ENCODE results near the gene GLB1L3. TPM values are rescaled to one million over a fixed set of nuclear protein-coding genes. Genes with fewer than 3 reads are reported as not detected.
A peak's percentile ranks its signal among the peaks of the same experiment; 100 is the strongest.

GLB1L3 gene
- total RNA-seq, 2 donors from 2014 or later: 2.3 to 7.1 TPM

- Histone ChIP-seq H3K9me3 (ENCODE audit: control insufficient read depth, low read length) (no peaks in the 10 kb centered on the region), H3K27ac (ENCODE audit: low read depth, low read length) (no peak overlapping the region), H3K9ac (ENCODE audit: extremely low read depth, low read length, poor library complexity, severe bottlenecking) (no peak overlapping the region), H3K4me3 (ENCODE audit: low read length) (no peak overlapping the region), H3K36me3 (ENCODE audit: control insufficient read depth, insufficient read depth, low read length) (peaks cover 74% of the 10 kb centered on the region), H3K27me3 (ENCODE audit: control insufficient read depth, insufficient read depth, low read length, poor library complexity, severe bottlenecking) (no peaks in the 10 kb centered on the region), H3K4me1 (ENCODE audit: control insufficient read depth, insufficient read depth, low read length) (peaks cover 5% of the 10 kb centered on the region)
- TF ChIP-seq CTCF (conservative IDR thresholded peaks at IDR 0.05): peak; percentile 71
- Mint-ChIP-seq H3K4me3 (no peak overlapping the region), H3K27ac (no peak overlapping the region), H3K27me3 (ENCODE audit: insufficient read depth) (no peaks in the 10 kb centered on the region), H3K4me1 (peaks cover 9% of the 10 kb centered on the region), H3K36me3 (ENCODE audit: low read depth) (peaks cover 51% of the 10 kb centered on the region), H3K9me3 (no peaks in the 10 kb centered on the region)
- peak; percentile 63 for DNase-seq
- WGBS, 2 experiments (ENCODE audit: insufficient coverage in 1 of 2, insufficient read length in 1 of 2): 71 to 78% methylated on average over 4 to 7 of the region's 7 CpGs
These were observed 31.6 kb upstream of the GLB1L3 start for GRCh38 chr11:134244593-134244992.

GRCh38 chr11:134245434-134245833, 30.7 kb upstream of the GLB1L3 start:
- peaks cover 5% of the 10 kb centered on the region for H3K4me1 ChIP-seq (ENCODE audit: control insufficient read depth, insufficient read depth, low read length)
- TF ChIP-seq CTCF (conservative IDR thresholded peaks at IDR 0.05): no peak
- Mint-ChIP-seq H3K4me1 (peaks cover 9% of the 10 kb centered on the region), H3K27ac (peak overlapping the region; percentile 19), H3K9me3 (no peaks in the 10 kb centered on the region), H3K27me3 (ENCODE audit: insufficient read depth) (no peaks in the 10 kb centered on the region), H3K4me3 (no peak overlapping the region), H3K36me3 (ENCODE audit: low read depth) (peaks cover 50% of the 10 kb centered on the region)
- no peak overlapping the region for H3K9ac ChIP-seq (ENCODE audit: extremely low read depth, low read length, poor library complexity, severe bottlenecking)
- peaks cover 74% of the 10 kb centered on the region for H3K36me3 ChIP-seq (ENCODE audit: control insufficient read depth, insufficient read depth, low read length)
- H3K27me3 ChIP-seq (ENCODE audit: control insufficient read depth, insufficient read depth, low read length, poor library complexity, severe bottlenecking): no peaks in the 10 kb centered on the region
- 91 to 100% methylated on average over 7 to 14 of the region's 14 CpGs for WGBS, 2 experiments (ENCODE audit: insufficient coverage in 1 of 2, insufficient read length in 1 of 2)
- no peak for DNase-seq
- no peaks in the 10 kb centered on the region for H3K9me3 ChIP-seq (ENCODE audit: control insufficient read depth, low read length)
- no peak overlapping the region for H3K4me3 ChIP-seq (ENCODE audit: low read length)
- H3K27ac ChIP-seq (ENCODE audit: low read depth, low read length): no peak overlapping the region

- Histone ChIP-seq H3K36me3 (ENCODE audit: control insufficient read depth, insufficient read depth, low read length) (peaks cover 75% of the 10 kb centered on the region), H3K4me1 (ENCODE audit: control insufficient read depth, insufficient read depth, low read length) (peaks cover 5% of the 10 kb centered on the region), H3K9me3 (ENCODE audit: control insufficient read depth, low read length) (no peaks in the 10 kb centered on the region), H3K27me3 (ENCODE audit: control insufficient read depth, insufficient read depth, low read length, poor library complexity, severe bottlenecking) (no peaks in the 10 kb centered on the region), H3K9ac (ENCODE audit: extremely low read depth, low read length, poor library complexity, severe bottlenecking) (no peak overlapping the region), H3K27ac (ENCODE audit: low read depth, low read length) (no peak overlapping the region), H3K4me3 (ENCODE audit: low read length) (no peak overlapping the region)
- Mint-ChIP-seq H3K36me3 (ENCODE audit: low read depth) (peaks cover 55% of the 10 kb centered on the region), H3K27me3 (ENCODE audit: insufficient read depth) (no peaks in the 10 kb centered on the region), H3K9me3 (no peaks in the 10 kb centered on the region), H3K4me3 (no peak overlapping the region), H3K4me1 (peaks cover 9% of the 10 kb centered on the region), H3K27ac (no peak overlapping the region)
- TF ChIP-seq CTCF (conservative IDR thresholded peaks at IDR 0.05): no peak
- no peak for DNase-seq
- WGBS, 2 experiments (ENCODE audit: insufficient coverage in 1 of 2, insufficient read length in 1 of 2): 90 to 93% methylated on average over 11 of the region's 11 CpGs
These were observed 30.1 kb upstream of the GLB1L3 start for GRCh38 chr11:134246100-134246499.

Data from endodermal cell (in vitro differentiated cells).